GM10266 (cell line): Measurements from ENCODE around the gene NSUN2.

Source experiments
- DNase-seq: peaks from one replicate; pipeline ENCODE4 v3.0.0; 2012; ENCODE audit errors: extremely low spot score
- CTCF ChIP-seq: IDR thresholded peaks from 2 replicates; pipeline ENCODE4 v1.5.1; 2012; ENCODE audit warnings: mild to moderate bottlenecking, low read depth; ENCODE audit not compliant: control insufficient read depth, insufficient read depth; ENCODE audit errors: missing control alignments

The NSUN2 gene

GRCh38 chr5:6604341-6604740 lies 28.5 kb downstream of the NSUN2 start:
- no peak for DNase-seq
- TF ChIP-seq CTCF: no peak

- no peak for DNase-seq
- no peak for TF ChIP-seq CTCF
Measured at GRCh38 chr5:6603643-6604042, 29.2 kb downstream of the NSUN2 start.

- TF ChIP-seq CTCF: no peak
- DNase-seq: no peak
Measured at GRCh38 chr5:6602441-6602840, 30.4 kb downstream of the NSUN2 start.

GRCh38 chr5:6601816-6602215 lies 31.0 kb downstream of the NSUN2 start:
- no peak for TF ChIP-seq CTCF
- DNase-seq: no peak

GRCh38 chr5:6601271-6601670 lies 31.6 kb downstream of the NSUN2 start:
- TF ChIP-seq CTCF: no peak
- DNase-seq: no peak

DNA sequence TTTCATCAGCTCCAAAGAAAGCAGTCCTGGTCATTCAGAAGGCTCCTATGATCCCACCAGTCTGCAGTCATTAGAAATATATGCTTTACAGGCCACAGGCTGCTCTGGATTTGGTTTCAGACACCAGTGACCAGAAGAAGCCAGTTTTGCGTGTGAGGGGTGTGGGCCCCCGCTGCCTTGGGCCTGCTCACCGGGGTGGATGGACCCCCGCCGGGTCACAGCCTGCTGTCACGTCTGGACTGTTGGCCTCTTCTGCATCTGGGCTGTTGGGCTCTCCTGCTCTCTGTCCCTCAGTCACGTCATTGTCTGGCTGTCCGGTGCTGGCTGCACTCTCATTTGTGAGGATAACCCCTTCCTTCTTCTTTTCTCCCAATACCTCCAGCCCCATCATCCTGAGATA lies 33.1 kb downstream of the NSUN2 start:
- no peak for TF ChIP-seq CTCF
- no peak for DNase-seq

- no peak for DNase-seq
- TF ChIP-seq CTCF: no peak
Measured at GRCh38 chr5:6598351-6598900, 34.4 kb downstream of the NSUN2 start.

GRCh38 chr5:6597557-6597956 lies 35.3 kb downstream of the NSUN2 start:
- DNase-seq: no peak
- no peak for TF ChIP-seq CTCF
